HG03342 (cell line): ENCODE measurements around the gene IDH3A.

Source experiments
- ATAC-seq: cut with Tn5 transposase; IDR thresholded peaks from one replicate; pipeline ENCODE4 v1.9.1; 2021; ENCODE audit warnings: mild to moderate bottlenecking, moderate library complexity; ENCODE audit not compliant: unreplicated experiment

The IDH3A gene

GRCh38 chr15:78201281-78202190 lies 52.4 kb downstream of the IDH3A start:
- no peak for ATAC-seq

GRCh38 chr15:78203346-78204225 lies 54.4 kb downstream of the IDH3A start:
- no peak for ATAC-seq

- no peak for ATAC-seq
Observed at GRCh38 chr15:78204351-78205309, 55.5 kb downstream of the IDH3A start.

GRCh38 chr15:78205337-78205736 lies 56.2 kb downstream of the IDH3A start:
- ATAC-seq: no peak

- no peak for ATAC-seq
Observed at GRCh38 chr15:78205856-78206255, 56.7 kb downstream of the IDH3A start.

- ATAC-seq: no peak
Observed at GRCh38 chr15:78206326-78207109, 57.4 kb downstream of the IDH3A start.

- no peak for ATAC-seq
Observed at GRCh38 chr15:78207110-78207458, 57.9 kb downstream of the IDH3A start.

- no peak for ATAC-seq
Observed at GRCh38 chr15:78207641-78208340, 58.6 kb downstream of the IDH3A start.

GRCh38 chr15:78208341-78208844 lies 59.2 kb downstream of the IDH3A start:
- no peak for ATAC-seq

GRCh38 chr15:78208887-78209645 lies 59.9 kb downstream of the IDH3A start:
- ATAC-seq: no peak

GRCh38 chr15:78209646-78210348 lies 60.6 kb downstream of the IDH3A start:
- ATAC-seq: no peak

GRCh38 chr15:78210349-78210717 lies 61.2 kb downstream of the IDH3A start:
- ATAC-seq: no peak

- ATAC-seq: no peak
Observed at GRCh38 chr15:78211189-78211921, 62.2 kb downstream of the IDH3A start.

- no peak for ATAC-seq
Observed at GRCh38 chr15:78212008-78212407, 62.8 kb downstream of the IDH3A start.

GRCh38 chr15:78212546-78213424 lies 63.6 kb downstream of the IDH3A start:
- ATAC-seq: no peak

GRCh38 chr15:78213425-78213750 lies 64.2 kb downstream of the IDH3A start:
- ATAC-seq: no peak
